ENCODE data around the gene LONRF2.

The LONRF2 gene

DNA sequence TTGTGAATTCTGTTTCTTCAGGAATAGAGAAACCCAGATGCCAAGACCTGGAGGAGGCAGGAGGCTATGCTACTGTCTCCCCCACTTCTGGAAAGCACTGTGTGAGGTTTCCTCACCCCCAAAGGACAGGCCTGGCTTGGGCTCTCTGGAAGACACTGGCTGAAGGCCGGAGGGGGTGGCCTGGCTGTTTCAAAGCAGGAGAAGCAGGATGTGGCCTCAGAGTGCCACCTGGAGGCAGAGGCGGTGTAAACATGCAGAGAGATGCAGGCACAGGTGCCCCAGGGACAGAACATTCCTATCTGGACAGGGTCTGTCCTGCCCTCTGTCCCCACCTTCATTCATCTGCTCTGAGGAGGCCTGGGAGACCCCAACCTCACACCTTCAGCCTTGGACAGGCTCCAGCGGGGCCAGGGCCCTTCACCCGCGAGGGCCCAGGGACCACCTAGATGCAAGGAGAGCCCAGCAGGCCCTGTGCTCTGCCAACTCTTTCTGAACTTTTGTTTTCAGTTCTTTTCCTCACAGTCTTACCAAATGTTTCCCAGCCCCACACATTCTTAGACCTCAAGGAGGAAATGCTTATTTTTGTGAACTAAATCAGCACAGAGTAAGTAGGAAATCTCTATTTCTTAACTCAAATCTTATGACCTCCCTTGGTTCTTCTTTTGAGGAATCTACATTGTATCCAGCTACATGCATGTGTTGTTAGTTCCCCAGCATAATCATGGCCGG is 79.2 kb downstream of the LONRF2 start:
- peak; percentile 56 for ATAC-seq
- Mint-ChIP-seq H3K9me3 (no peaks in the 10 kb centered on the region), H3K27ac (peak overlapping the region in 1 of 2 donors; percentile 54), H3K27me3 (peaks cover 11% of the 10 kb centered on the region), H3K4me1 (no peaks in the 10 kb centered on the region), H3K4me3 (no peak overlapping the region)
- DNase-seq = peak; percentile 44 to 47

DNA sequence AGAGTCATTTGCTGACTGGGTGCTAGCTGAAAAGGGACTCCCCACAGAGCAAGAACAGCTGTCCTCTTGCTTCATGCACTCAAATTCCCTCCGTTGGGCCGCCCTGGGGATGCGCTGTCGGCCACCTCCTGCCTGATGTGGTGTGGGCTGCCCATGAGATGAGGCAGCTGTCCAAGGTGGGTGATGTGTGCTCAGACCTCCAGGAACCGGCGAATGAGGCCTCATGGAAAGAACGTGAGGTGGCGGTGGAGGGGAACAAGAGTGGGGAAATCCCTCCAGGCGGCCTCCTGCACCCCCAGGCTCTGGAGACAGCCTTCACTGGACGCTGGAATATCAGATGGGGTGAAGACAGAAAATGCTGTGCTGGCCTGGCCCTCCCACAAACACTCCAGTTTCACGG is 79.8 kb downstream of the LONRF2 start:
- DNase-seq (no peak), ATAC-seq (no peak)
- Mint-ChIP-seq H3K27ac (no peak overlapping the region), H3K27me3 (peaks cover 11% of the 10 kb centered on the region), H3K4me1 (no peaks in the 10 kb centered on the region), H3K4me3 (no peak overlapping the region), H3K9me3 (no peaks in the 10 kb centered on the region)

DNA sequence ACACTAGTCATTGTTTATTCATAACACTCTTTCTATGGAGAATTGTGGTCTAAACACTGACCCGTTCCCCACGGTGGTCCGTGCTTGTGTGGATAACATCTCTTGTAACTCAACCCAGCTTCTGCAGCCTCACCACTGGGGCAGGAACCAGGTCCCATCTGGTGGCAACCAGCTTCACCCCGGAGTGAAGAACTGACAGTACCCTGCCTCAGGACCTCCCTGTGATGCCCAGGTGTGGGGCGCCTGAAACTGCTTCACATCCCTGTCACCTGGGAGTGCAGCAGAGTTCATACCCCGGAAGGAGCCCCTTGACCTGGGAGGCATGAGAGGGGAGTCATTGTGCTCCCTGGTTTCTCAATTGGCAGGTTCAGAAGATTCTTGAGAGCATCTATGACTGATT is 81.1 kb downstream of the LONRF2 start:
- no peak for DNase-seq
- Mint-ChIP-seq H3K9me3 (no peaks in the 10 kb centered on the region), H3K4me3 (no peak overlapping the region), H3K4me1 (no peaks in the 10 kb centered on the region), H3K27me3 (peaks cover 4% of the 10 kb centered on the region), H3K27ac (no peak overlapping the region)
- no peak for ATAC-seq

DNA sequence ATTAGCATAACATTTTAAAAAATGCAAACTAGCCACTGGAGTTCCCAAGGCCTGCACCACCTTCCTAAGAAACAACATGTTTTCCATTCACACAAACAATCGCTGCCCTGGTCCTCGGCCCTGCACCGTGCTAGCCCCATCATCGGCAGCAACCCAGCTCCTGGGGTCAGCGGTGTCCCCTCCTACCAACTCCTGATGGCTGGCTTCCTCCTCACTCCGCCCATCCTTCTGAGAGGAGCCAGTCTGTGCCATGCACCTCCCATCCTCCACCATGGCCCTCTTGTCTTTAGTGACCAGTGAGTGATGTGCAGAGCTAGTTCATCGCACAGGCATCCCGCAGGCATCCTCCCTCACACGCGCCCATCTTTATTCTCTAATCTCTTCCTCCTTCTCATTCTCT is 81.9 kb downstream of the LONRF2 start:
- ATAC-seq = no peak
- peak overlapping the region in 1 of 2 donors; percentile 31 for H3K27ac Mint-ChIP-seq
- H3K4me3 Mint-ChIP-seq = no peak overlapping the region
- H3K27me3 Mint-ChIP-seq = no peaks in the 10 kb centered on the region
- no peaks in the 10 kb centered on the region for H3K9me3 Mint-ChIP-seq
- H3K4me1 Mint-ChIP-seq = peaks cover 6% of the 10 kb centered on the region
- no peak for DNase-seq

DNA sequence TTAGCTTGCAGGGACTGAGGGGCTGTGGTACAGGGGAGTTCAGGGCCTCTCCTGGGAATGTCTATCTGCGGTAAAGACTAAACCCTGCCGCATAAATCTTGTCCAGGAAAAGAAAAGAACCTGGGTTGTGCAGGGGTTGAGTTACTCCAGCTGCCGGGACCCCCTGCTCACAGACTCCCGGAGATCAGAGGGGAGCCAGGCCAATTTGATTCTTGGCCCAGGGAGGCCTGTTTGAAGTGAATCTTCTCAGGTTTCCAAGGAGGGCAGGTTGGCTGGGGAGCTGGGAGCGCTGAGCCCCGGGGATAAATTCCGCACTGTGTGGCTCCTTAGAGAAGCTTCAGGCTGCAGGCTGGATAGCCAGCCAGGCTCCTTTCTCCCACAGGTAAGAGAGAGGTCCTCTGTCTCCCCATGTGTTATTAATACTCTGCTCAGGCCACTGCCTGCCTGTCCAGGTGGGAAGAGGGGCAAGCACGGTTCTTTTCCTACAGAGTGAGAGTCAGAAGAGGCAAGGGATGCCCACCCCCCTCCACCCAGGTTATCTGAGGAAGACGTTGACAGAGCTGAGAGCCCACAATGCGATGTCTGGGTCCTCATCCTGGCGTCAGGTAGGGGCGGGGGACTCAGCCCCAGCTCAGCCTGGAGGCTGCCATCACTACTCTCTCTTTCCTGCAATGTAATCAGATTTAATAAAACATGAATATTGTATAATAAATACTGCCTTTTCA is 82.7 kb downstream of the LONRF2 start:
- ATAC-seq = no peak
- Mint-ChIP-seq H3K27me3 (no peaks in the 10 kb centered on the region), H3K4me1 (peaks cover 13% of the 10 kb centered on the region), H3K9me3 (no peaks in the 10 kb centered on the region), H3K4me3 (no peak overlapping the region), H3K27ac (no peak overlapping the region)
- DNase-seq = no peak

DNA sequence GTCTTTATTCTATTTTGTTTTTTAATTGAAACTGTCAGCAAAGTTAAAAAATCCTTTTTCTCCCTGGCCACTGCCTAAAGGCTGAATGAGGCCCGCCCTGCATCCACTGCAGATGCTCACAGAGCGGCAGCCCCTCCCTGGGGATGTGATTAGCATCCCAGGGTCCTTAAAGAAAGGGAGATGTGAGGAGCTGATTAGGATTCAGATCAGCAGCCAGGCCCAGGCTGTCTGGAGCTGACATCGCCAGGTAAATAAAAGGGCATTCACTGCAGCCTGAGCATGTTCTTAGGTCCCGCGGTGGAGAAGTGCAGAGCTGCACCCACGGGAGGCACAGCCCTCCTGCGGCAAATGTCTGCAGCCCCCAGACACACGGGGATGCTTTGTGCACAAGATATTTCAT is 83.8 kb downstream of the LONRF2 start:
- Mint-ChIP-seq H3K9me3 (no peaks in the 10 kb centered on the region), H3K4me1 (peaks cover 22% of the 10 kb centered on the region), H3K4me3 (no peak overlapping the region), H3K27me3 (no peaks in the 10 kb centered on the region), H3K27ac (no peak overlapping the region)
- no peak for DNase-seq
- ATAC-seq = no peak

DNA sequence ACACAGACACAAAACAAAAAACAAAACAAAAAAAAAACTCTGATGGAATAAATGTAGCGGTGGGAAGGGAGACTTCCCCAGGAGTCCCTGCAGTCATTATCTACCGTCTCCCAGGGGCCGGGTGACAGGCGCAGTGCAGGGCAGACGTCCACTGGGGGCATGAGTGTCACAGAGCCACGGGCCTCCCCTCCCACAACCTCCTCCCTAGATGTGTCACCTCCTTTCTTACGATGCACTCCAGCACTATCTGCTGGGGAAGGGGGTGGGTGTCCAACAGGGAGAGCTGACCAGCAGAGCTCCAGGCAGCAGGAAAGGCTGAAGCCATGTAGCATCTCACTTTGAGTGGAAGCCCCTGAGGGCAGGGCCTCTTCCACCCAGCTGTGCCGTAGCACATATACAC is 84.5 kb downstream of the LONRF2 start:
- no peak for ATAC-seq
- Mint-ChIP-seq H3K4me1 (peaks cover 22% of the 10 kb centered on the region), H3K27ac (no peak overlapping the region), H3K9me3 (no peaks in the 10 kb centered on the region), H3K4me3 (no peak overlapping the region), H3K27me3 (no peaks in the 10 kb centered on the region)
- DNase-seq = no peak

DNA sequence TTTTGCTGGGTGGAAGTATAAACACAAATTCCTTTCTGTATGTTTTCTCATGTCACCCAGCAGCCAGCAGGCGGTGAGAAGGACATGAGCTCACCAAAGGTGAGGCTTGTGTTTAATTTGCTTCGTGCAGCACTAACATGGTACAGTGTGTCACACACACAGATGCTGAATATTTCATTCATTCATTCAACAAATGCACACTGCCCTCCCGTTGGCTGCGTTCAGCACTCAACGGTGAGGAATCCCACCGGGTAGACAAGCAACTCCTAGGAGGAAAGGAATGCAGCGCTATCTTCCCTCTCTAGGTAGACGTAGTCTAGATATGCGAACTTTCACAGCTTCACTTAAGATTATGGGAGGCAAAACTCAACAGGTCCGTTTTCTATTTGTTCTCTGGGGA is 85.1 kb downstream of the LONRF2 start:
- H3K9me3 Mint-ChIP-seq = no peaks in the 10 kb centered on the region
- DNase-seq (no peak), ATAC-seq (no peak)
- H3K4me3 Mint-ChIP-seq = no peak overlapping the region
- H3K4me1 Mint-ChIP-seq = peaks cover 22% of the 10 kb centered on the region
- H3K27ac Mint-ChIP-seq = no peak overlapping the region
- no peaks in the 10 kb centered on the region for H3K27me3 Mint-ChIP-seq

DNA sequence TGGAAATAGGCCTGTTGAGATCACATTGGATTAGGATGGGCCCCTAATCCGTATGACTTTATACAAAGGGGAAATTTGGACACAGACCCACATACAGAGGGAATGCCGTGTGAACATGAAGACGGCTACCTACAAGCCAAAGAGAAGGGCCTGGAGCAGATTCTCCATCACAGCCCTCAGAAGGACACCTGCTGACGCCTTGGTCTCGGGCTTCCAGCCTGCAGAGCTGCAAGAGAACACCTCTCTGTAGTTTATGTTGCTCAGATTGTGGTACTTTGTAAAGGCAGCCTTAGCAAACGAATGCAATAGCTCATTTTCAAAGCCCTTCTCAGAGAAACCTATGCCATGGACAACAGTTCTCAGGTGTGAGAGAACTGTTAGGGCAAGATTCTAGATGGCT is 86.1 kb downstream of the LONRF2 start:
- no peak overlapping the region for H3K27ac Mint-ChIP-seq
- H3K4me3 Mint-ChIP-seq = no peak overlapping the region
- H3K9me3 Mint-ChIP-seq = peaks cover 5 to 6% of the 10 kb centered on the region in 2 donors
- ATAC-seq (no peak), DNase-seq (no peak)
- no peaks in the 10 kb centered on the region for H3K27me3 Mint-ChIP-seq
- peaks cover 28% of the 10 kb centered on the region for H3K4me1 Mint-ChIP-seq

DNA sequence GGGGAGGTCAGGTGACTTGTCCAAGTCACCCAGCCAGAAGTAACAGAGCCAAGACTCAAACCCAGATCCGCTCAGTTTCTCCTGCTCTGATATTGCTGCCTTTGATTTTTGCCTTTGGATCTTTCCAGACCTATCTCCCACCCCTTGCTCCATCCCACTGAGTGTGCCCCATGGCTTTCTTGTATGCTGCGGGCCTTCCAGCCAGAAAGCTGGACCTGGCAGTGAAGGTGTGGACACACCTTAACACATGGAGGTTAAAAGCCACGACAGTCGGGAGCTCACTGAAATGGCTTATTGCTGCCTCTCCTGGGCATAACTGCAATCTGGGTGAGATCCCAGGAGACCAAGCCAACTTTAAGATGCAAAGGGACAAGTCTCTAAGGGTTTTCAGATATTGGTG is 86.7 kb downstream of the LONRF2 start:
- Mint-ChIP-seq H3K27ac (no peak overlapping the region), H3K27me3 (no peaks in the 10 kb centered on the region), H3K9me3 (peaks cover 9 to 11% of the 10 kb centered on the region in 2 donors), H3K4me3 (no peak overlapping the region), H3K4me1 (peaks cover 28% of the 10 kb centered on the region)
- ATAC-seq = no peak
- no peak for DNase-seq

DNA sequence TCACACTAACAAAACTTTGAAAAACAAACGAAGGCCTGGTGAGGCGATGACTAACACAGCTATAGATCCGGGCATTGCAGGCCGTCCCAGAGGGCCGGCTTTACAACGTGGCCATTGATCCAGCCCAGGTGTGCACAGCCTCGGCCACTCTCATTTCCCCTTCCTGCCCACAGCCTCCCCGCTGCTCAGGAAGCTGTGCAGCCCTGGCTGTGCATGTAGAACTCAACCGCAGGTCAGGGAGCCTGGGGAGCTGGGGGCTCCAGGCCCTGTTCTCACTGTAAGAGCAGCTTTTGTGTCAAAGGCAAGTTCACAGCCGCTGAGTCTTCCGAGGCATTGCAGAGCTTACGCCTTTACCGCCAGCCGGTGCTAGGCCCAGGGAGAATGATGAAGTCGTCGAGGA is 87.2 kb downstream of the LONRF2 start:
- peak in 1 of 2 donors; percentile 16 for DNase-seq
- Mint-ChIP-seq H3K9me3 (peaks cover 9 to 11% of the 10 kb centered on the region in 2 donors), H3K4me3 (peak overlapping the region in 1 of 2 donors; percentile 44), H3K27ac (peak overlapping the region; percentile 70 to 90), H3K4me1 (peaks cover 28% of the 10 kb centered on the region), H3K27me3 (no peaks in the 10 kb centered on the region)
- peak; percentile 75 for ATAC-seq

DNA sequence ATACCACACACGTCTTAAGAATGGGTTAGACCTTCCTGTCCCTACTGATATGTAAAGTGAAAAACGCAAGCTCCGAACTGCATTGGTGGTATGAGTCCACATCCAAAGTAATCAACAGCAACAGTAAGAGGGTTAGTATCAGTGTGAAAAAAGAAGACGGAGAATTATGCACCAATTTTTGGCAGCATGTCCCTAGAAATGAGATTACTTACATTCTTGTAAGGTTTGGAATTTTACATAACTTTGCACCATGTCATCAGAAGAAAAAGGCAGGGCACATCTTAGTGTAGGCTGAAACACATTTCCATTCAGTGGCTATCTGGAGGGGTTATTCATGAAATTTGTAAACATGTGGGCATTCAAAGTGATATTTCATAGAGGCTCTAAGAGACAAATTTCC is 88.2 kb downstream of the LONRF2 start:
- Mint-ChIP-seq H3K4me3 (no peak overlapping the region), H3K4me1 (peaks cover 28% of the 10 kb centered on the region), H3K27ac (no peak overlapping the region), H3K9me3 (peaks cover 9 to 11% of the 10 kb centered on the region in 2 donors), H3K27me3 (no peaks in the 10 kb centered on the region)
- DNase-seq = no peak
- no peak for ATAC-seq

DNA sequence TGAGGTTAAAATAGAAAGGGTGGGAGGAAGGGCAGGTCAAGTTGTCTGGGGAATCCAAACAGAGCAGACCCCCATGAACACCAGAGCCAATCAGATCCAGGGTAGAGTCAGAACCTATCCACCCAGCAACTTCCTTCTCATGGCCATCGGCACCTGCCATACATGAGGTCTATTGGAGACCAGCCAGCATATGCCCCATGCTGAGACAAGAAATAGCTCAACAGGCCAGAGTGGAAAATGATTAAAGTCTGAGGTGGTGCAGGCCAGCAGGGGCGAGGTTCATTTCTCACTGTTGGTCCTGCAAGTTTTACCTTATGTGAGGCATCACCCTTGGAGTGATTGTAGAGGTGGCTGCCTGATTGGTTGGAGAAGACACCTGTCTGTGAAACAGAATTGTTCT is 89.2 kb downstream of the LONRF2 start:
- Mint-ChIP-seq H3K4me3 (no peak overlapping the region), H3K27me3 (no peaks in the 10 kb centered on the region), H3K9me3 (peaks cover 9 to 11% of the 10 kb centered on the region in 2 donors), H3K4me1 (peaks cover 28% of the 10 kb centered on the region), H3K27ac (no peak overlapping the region)
- DNase-seq (no peak), ATAC-seq (no peak)

DNA sequence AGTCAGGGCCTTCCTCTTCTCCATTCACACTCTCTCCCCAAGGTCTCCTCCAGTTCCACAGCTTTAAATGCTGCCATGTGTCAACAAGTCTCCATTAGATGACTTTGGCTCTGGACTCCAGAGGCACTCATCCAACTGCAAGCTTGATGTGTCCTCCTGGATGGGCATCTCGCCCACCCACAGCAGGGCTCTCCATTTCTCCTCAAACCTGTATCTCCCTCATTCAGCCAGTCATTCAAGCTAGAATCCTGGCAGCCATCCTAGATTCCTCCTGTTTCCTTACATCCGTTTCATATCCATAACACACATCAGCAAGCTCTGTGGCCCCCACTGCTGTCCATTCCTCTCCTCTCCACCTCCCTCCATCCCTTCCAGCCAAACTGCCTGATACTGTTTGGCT is 91.5 kb downstream of the LONRF2 start:
- Mint-ChIP-seq H3K27ac (peak overlapping the region in 1 of 2 donors; percentile 49), H3K4me1 (peaks cover 26% of the 10 kb centered on the region)

DNA sequence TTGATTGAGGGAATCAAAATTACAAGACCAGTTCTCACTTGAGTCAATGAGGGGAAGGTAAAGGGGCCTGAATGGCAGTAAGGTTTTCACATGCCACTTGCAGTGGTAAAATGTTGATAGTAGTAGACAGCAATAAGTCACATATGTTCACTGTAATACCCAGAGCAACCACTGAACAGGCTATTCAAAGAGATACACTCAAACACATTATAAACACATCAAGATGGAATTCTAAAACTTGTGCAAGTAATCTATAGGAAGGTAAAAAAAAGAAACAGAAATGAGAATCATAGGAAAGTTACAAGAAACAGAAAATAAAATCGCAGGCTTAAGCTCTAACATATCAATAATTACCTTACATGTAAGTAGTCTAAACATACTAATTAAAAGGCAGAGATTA is 93.3 kb downstream of the LONRF2 start:
- Mint-ChIP-seq H3K9me3 (peaks cover 11 to 15% of the 10 kb centered on the region in 2 donors), H3K27me3 (peaks cover 9% of the 10 kb centered on the region), H3K4me3 (no peak overlapping the region), H3K4me1 (peaks cover 8% of the 10 kb centered on the region), H3K27ac (no peak overlapping the region)
- DNase-seq (no peak), ATAC-seq (no peak)

More for the DNA sequence above, 91.5 kb downstream of the LONRF2 start:
- Mint-ChIP-seq H3K9me3 (peaks cover 9 to 11% of the 10 kb centered on the region in 2 donors), H3K4me3 (no peak overlapping the region), H3K27me3 (no peaks in the 10 kb centered on the region)
- ATAC-seq (no peak), DNase-seq (no peak)

DNA sequence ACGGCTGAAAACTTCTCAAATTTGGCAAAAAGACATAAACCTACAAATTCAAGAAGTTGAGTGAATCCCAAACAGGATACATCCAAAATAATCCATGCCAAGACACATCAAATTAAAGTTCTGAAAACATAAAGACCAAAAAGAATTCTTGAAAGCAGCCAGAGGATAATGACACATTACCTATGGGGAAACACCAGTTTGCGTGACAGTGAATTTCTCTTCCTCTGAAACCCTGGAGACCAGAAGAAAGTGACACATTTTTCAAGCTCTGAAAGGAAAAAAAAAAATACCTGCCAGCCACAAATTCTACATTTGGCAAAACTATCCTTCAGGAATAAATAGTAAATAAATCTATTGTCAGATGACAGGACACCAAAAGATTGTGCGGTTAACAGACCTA is 93.9 kb downstream of the LONRF2 start:
- peaks cover 11% of the 10 kb centered on the region for H3K27me3 Mint-ChIP-seq
- H3K9me3 Mint-ChIP-seq = peaks cover 11 to 15% of the 10 kb centered on the region in 2 donors
- H3K4me3 Mint-ChIP-seq = no peak overlapping the region
- peaks cover 6% of the 10 kb centered on the region for H3K4me1 Mint-ChIP-seq
- no peak overlapping the region for H3K27ac Mint-ChIP-seq
- DNase-seq = no peak
- ATAC-seq = no peak
